Stromal cell of bone marrow (primary cell): ENCODE measurements around the gene CCDC102B.
A peak's percentile ranks its signal among the peaks of the same experiment; 100 is the strongest.
"Not testable (repeated sequence)": the region's sequence is repeated elsewhere in the genome, so short reads cannot be mapped to it uniquely, and the experiment has no call there.

Experiments
- DNase-seq: peaks from one replicate; pipeline ENCODE4 v3.0.0-alpha.2; 2012; ENCODE audit warnings: low read depth

Gene CCDC102B

GRCh38 chr18:68979737-68980136 lies 181.9 kb downstream of the CCDC102B start:
- DNase-seq: no peak

- no peak for DNase-seq
Measured at GRCh38 chr18:68983126-68983525, 185.2 kb downstream of the CCDC102B start.

GRCh38 chr18:68984342-68984741 lies 186.5 kb downstream of the CCDC102B start:
- DNase-seq: no peak

GRCh38 chr18:68985172-68985820 lies 187.4 kb downstream of the CCDC102B start:
- no peak for DNase-seq

GRCh38 chr18:68991286-68991685 lies 193.4 kb downstream of the CCDC102B start:
- DNase-seq: peak; percentile 69

- DNase-seq: no peak
Measured at GRCh38 chr18:68992719-68993482, 195.0 kb downstream of the CCDC102B start.

GRCh38 chr18:68995675-68996074 lies 197.8 kb downstream of the CCDC102B start:
- no peak for DNase-seq

GRCh38 chr18:68997845-68998244 lies 200.0 kb downstream of the CCDC102B start:
- DNase-seq: peak; percentile 8

GRCh38 chr18:69000366-69000765 lies 202.5 kb downstream of the CCDC102B start:
- no peak for DNase-seq

- no peak for DNase-seq
Measured at GRCh38 chr18:69002233-69002632, 204.4 kb downstream of the CCDC102B start.

GRCh38 chr18:69006212-69006611 lies 208.3 kb downstream of the CCDC102B start:
- DNase-seq: not testable (repeated sequence)

- no peak for DNase-seq
Measured at GRCh38 chr18:69008538-69008937, 210.7 kb downstream of the CCDC102B start.

GRCh38 chr18:69021211-69021805 lies 223.4 kb downstream of the CCDC102B start:
- no peak for DNase-seq

GRCh38 chr18:69022426-69022825 lies 224.5 kb downstream of the CCDC102B start:
- no peak for DNase-seq

- DNase-seq: no peak
Measured at GRCh38 chr18:69031571-69031970, 233.7 kb downstream of the CCDC102B start.

- no peak for DNase-seq
Measured at GRCh38 chr18:69032009-69032408, 234.1 kb downstream of the CCDC102B start.

GRCh38 chr18:69035756-69036155 lies 237.9 kb downstream of the CCDC102B start:
- DNase-seq: no peak

GRCh38 chr18:69044215-69044614 lies 246.3 kb downstream of the CCDC102B start:
- no peak for DNase-seq

GRCh38 chr18:69064063-69064462 lies 266.2 kb downstream of the CCDC102B start:
- no peak for DNase-seq

- no peak for DNase-seq
Measured at GRCh38 chr18:69067048-69067447, 269.2 kb downstream of the CCDC102B start.

GRCh38 chr18:69071680-69072079 lies 273.8 kb downstream of the CCDC102B start:
- no peak for DNase-seq

- DNase-seq: no peak
Measured at GRCh38 chr18:69081846-69082245, 284.0 kb downstream of the CCDC102B start.

GRCh38 chr18:69082499-69082898 lies 284.6 kb downstream of the CCDC102B start:
- no peak for DNase-seq
